Osteoblast (primary cell): ENCODE measurements around the gene TTR. TPM values are rescaled to one million over a fixed set of nuclear protein-coding genes. Genes with fewer than 3 reads are reported as not detected.

Source experiments
- DNase-seq: peaks from one replicate; pipeline ENCODE4 v3.0.0; 2011; ENCODE audit warnings: low spot score, mixed read lengths; ENCODE audit not compliant: insufficient read length; ENCODE audit errors: missing footprints
- H2AFZ ChIP-seq: 2 replicates; pipeline ENCODE4 v1.6.0; 2011; ENCODE audit warnings: mild to moderate bottlenecking, low read length
- H3K27ac ChIP-seq: 2 replicates; pipeline ENCODE4 v1.5.1; 2011; ENCODE audit warnings: mild to moderate bottlenecking, low read depth, low read length, moderate library complexity
- H3K27me3 ChIP-seq: 2 replicates; pipeline ENCODE4 v1.6.0; 2012; ENCODE audit warnings: mild to moderate bottlenecking, control low read depth, inconsistent platforms, low read length, moderate library complexity; ENCODE audit not compliant: insufficient read depth
- H3K36me3 ChIP-seq: 2 replicates; pipeline ENCODE4 v1.5.1; 2011; ENCODE audit warnings: mild to moderate bottlenecking, low read length, control low read depth, moderate library complexity; ENCODE audit not compliant: insufficient read depth
- H3K4me1 ChIP-seq: 2 replicates; pipeline ENCODE4 v1.5.1; 2011; ENCODE audit warnings: mild to moderate bottlenecking, low read length, control low read depth, moderate library complexity; ENCODE audit not compliant: insufficient read depth
- H3K4me2 ChIP-seq: 2 replicates; pipeline ENCODE4 v1.6.0; 2011; ENCODE audit warnings: mild to moderate bottlenecking, low read length; ENCODE audit not compliant: insufficient read depth
- H3K4me3 ChIP-seq: fragments of 200-600 bp; sonication (generic); 3 replicates; pipeline ENCODE4 v1.5.1; 2012; ENCODE audit warnings: mild to moderate bottlenecking, low read length, inconsistent platforms; ENCODE audit not compliant: insufficient read depth
- H3K79me2 ChIP-seq: 2 replicates; pipeline ENCODE4 v1.6.0; 2012; ENCODE audit warnings: mild to moderate bottlenecking, low read length, control low read depth, inconsistent platforms; ENCODE audit not compliant: insufficient read depth
- H3K9me3 ChIP-seq: 2 replicates; pipeline ENCODE4 v1.5.1; 2011; ENCODE audit warnings: low read depth, low read length, control low read depth
- H4K20me1 ChIP-seq: 2 replicates; pipeline ENCODE4 v1.6.0; 2012; ENCODE audit warnings: mild to moderate bottlenecking, low read length, control low read depth; ENCODE audit not compliant: insufficient read depth
- total RNA-seq: library from RNA; depleted of rRNA; stranded (reverse); fragments of >200 nt; gene quantifications from 2 replicates; pipeline ENCODE4 v1.2.3, GENCODE V29; 2012
- TF ChIP-seq, protein P1 (sequence below): IDR thresholded peaks from 2 replicates; pipeline ENCODE4 v1.5.1; 2011; ENCODE audit warnings: mild to moderate bottlenecking, low read depth, low read length, moderate library complexity; ENCODE audit errors: extremely low read depth

The TTR gene
- total RNA-seq, 1 donor = not detected

DNA sequence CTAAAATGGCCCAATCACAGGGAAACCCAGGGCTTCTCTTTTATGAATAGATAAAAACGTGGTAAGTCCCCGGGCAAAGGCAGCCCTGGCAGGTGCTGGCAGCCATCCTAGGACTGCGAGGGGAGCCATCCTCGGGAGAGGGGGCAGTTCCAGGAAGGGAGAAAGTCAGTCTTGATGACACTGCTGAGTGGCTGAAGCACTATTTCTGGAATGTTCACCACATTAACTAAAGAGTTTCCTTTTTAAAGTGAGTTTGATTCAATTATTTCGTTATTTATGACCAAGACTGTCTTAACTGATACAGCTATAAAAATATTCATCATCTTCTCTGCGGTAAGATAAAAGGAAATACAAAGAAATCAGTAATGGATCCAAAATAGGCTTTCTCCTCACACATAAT is 20.4 kb downstream of the TTR start:
- Histone ChIP-seq H3K4me3 (no peak overlapping the region), H3K4me1 (no peaks in the 10 kb centered on the region), H3K9me3 (no peaks in the 10 kb centered on the region), H3K4me2 (no peak overlapping the region), H2AFZ (peak overlapping the region; percentile 35), H3K27me3 (no peaks in the 10 kb centered on the region), H4K20me1 (no peaks in the 10 kb centered on the region), H3K36me3 (no peaks in the 10 kb centered on the region), H3K79me2 (no peaks in the 10 kb centered on the region), H3K27ac (no peak overlapping the region)
- TF ChIP-seq, protein P1, sequence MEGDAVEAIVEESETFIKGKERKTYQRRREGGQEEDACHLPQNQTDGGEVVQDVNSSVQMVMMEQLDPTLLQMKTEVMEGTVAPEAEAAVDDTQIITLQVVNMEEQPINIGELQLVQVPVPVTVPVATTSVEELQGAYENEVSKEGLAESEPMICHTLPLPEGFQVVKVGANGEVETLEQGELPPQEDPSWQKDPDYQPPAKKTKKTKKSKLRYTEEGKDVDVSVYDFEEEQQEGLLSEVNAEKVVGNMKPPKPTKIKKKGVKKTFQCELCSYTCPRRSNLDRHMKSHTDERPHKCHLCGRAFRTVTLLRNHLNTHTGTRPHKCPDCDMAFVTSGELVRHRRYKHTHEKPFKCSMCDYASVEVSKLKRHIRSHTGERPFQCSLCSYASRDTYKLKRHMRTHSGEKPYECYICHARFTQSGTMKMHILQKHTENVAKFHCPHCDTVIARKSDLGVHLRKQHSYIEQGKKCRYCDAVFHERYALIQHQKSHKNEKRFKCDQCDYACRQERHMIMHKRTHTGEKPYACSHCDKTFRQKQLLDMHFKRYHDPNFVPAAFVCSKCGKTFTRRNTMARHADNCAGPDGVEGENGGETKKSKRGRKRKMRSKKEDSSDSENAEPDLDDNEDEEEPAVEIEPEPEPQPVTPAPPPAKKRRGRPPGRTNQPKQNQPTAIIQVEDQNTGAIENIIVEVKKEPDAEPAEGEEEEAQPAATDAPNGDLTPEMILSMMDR = no peak
- DNase-seq = no peak

DNA sequence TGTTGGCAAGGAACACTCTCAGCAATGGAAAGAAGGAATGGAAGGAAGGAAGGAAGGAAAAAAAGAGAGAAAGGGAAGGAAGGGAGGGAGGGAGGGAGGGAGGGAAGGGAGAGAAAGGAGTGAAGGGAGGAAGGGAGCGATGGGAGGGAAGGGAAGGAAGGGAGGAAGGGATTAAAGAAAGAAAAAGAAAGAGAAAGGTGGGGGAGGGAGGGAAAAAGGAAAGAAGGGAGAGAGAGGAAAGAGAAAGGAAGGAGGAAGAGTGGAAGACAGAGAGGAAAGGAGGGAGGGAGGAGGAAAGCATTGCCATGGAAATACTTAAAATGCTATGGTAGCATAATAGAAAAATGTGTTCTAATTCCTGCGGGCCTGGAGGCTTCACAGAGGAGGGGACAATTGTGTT is 22.4 kb downstream of the TTR start:
- Histone ChIP-seq H4K20me1 (no peaks in the 10 kb centered on the region), H3K9me3 (no peaks in the 10 kb centered on the region), H3K36me3 (no peaks in the 10 kb centered on the region), H3K27me3 (no peaks in the 10 kb centered on the region), H3K4me1 (no peaks in the 10 kb centered on the region), H3K27ac (no peak overlapping the region), H2AFZ (no peak overlapping the region), H3K79me2 (no peaks in the 10 kb centered on the region), H3K4me3 (no peak overlapping the region), H3K4me2 (no peak overlapping the region)
- TF ChIP-seq, protein P1 = no peak
- DNase-seq = no peak

DNA sequence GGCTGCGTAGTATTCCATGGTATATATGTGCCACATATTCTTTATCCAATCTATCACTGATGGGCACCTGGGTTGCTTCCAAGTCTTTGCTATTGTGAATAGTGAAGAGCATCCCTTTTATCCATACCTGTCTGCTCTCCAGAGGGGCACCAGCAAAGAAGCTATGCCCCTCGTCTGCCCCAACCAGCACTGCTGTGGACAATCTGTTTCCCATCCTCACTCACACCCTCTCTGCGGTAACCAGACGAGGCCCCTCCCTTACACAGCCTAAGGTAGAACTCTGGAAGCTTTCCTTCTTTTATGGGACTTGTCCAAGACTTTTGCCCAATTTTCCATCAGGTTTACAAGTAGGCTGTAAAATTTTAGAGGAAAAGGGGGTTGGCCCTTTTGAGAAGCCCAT is 24.9 kb downstream of the TTR start:
- Histone ChIP-seq H3K27ac (no peak overlapping the region), H2AFZ (no peak overlapping the region), H3K79me2 (no peaks in the 10 kb centered on the region), H3K4me2 (no peak overlapping the region), H3K27me3 (no peaks in the 10 kb centered on the region), H3K36me3 (no peaks in the 10 kb centered on the region), H4K20me1 (no peaks in the 10 kb centered on the region), H3K9me3 (no peaks in the 10 kb centered on the region), H3K4me3 (no peak overlapping the region), H3K4me1 (no peaks in the 10 kb centered on the region)
- DNase-seq = no peak
- TF ChIP-seq, protein P1 = no peak

DNA sequence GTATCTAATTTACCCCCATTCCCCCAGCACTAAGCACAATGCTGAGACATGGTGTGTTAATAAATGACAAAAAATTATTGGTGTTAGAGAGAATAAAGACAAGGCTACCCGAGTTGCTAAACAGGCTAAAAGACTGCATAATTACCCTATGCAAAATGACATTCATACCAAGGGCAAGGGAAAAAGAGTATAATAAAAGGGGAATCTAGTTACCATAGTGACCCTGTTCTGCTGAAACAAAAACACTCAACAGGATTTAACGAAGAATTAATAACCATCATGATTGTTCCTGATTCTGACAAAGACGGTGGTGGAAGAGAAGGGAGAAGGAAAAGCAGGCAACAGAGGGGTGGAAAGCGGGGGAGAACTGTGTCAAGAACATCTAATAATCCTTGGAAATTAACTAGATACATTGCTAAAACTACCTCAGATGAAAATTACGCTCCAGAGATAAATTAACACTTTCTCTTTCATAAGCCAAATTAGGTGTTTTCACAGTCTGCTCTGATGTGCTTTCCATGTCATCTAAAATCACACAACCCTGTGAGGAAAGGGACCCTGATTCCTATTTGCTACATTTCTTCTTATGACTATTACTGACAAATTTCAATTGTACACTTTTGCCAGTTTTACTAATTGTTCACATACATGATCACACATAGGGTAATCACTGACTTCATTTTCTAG is 25.5 kb downstream of the TTR start:
- no peak overlapping the region for H3K4me3 ChIP-seq
- TF ChIP-seq, protein P1 = no peak
- H3K4me1 ChIP-seq = no peaks in the 10 kb centered on the region
- H3K9me3 ChIP-seq = no peaks in the 10 kb centered on the region
- H3K27ac ChIP-seq = no peak overlapping the region
- H2AFZ ChIP-seq = no peak overlapping the region
- DNase-seq = no peak
- no peak overlapping the region for H3K4me2 ChIP-seq
- no peaks in the 10 kb centered on the region for H3K36me3 ChIP-seq
- H4K20me1 ChIP-seq = no peaks in the 10 kb centered on the region
- no peaks in the 10 kb centered on the region for H3K27me3 ChIP-seq
- H3K79me2 ChIP-seq = no peaks in the 10 kb centered on the region
